ENCODE measurements around the gene TENM3.

The TENM3 gene

GRCh38 chr4:182770259-182770995, 527.2 kb downstream of the TENM3 start:
- no peak for DNase-seq (ENCODE audit: low read depth, low spot score)

GRCh38 chr4:182770996-182771514, 527.9 kb downstream of the TENM3 start:
- DNase-seq (ENCODE audit: low read depth, low spot score) = peak; percentile 55

- no peak for DNase-seq (ENCODE audit: low read depth, low spot score)
These were observed 531.9 kb downstream of the TENM3 start for GRCh38 chr4:182775075-182775474.

- no peak for DNase-seq (ENCODE audit: low read depth, low spot score)
These were observed 533.3 kb downstream of the TENM3 start for GRCh38 chr4:182776376-182777105.

- no peak for DNase-seq (ENCODE audit: low read depth, low spot score)
These were observed 535.2 kb downstream of the TENM3 start for GRCh38 chr4:182778222-182778982.

GRCh38 chr4:182786991-182787390, 543.8 kb downstream of the TENM3 start:
- DNase-seq (ENCODE audit: low read depth, low spot score) = no peak

- no peak for DNase-seq (ENCODE audit: low read depth, low spot score)
These were observed 545.0 kb downstream of the TENM3 start for GRCh38 chr4:182788201-182788600.

- no peak for DNase-seq (ENCODE audit: low read depth, low spot score)
These were observed 546.3 kb downstream of the TENM3 start for GRCh38 chr4:182789529-182789928.

GRCh38 chr4:182795446-182796238, 552.4 kb downstream of the TENM3 start:
- no peak for DNase-seq (ENCODE audit: low read depth, low spot score)

GRCh38 chr4:182799515-182800215, 556.5 kb downstream of the TENM3 start:
- no peak for DNase-seq (ENCODE audit: low read depth, low spot score)

GRCh38 chr4:182800216-182800515, 557.0 kb downstream of the TENM3 start:
- DNase-seq (ENCODE audit: low read depth, low spot score) = no peak

GRCh38 chr4:182801636-182802035, 558.4 kb downstream of the TENM3 start:
- no peak for DNase-seq (ENCODE audit: low read depth, low spot score)

- DNase-seq (ENCODE audit: low read depth, low spot score) = no peak
These were observed 559.4 kb downstream of the TENM3 start for GRCh38 chr4:182802621-182803020.

- DNase-seq (ENCODE audit: low read depth, low spot score) = no peak
These were observed 560.0 kb downstream of the TENM3 start for GRCh38 chr4:182803235-182803634.

- no peak for DNase-seq (ENCODE audit: low read depth, low spot score)
These were observed 560.9 kb downstream of the TENM3 start for GRCh38 chr4:182804131-182804530.

GRCh38 chr4:182805321-182805720, 562.1 kb downstream of the TENM3 start:
- DNase-seq (ENCODE audit: low read depth, low spot score) = no peak

GRCh38 chr4:182805750-182806149, 562.5 kb downstream of the TENM3 start:
- DNase-seq (ENCODE audit: low read depth, low spot score) = no peak

- DNase-seq (ENCODE audit: low read depth, low spot score) = peak; percentile 93
These were observed 563.4 kb downstream of the TENM3 start for GRCh38 chr4:182806259-182807252.

GRCh38 chr4:182807346-182807745, 564.1 kb downstream of the TENM3 start:
- DNase-seq (ENCODE audit: low read depth, low spot score) = no peak
